Hepatic stellate cell (primary cell): ENCODE results near the gene BRD4.

ENCODE experiments used
- DNase-seq: peaks from one replicate; pipeline ENCODE4 v3.0.0; 2011; ENCODE audit warnings: low spot score

The BRD4 gene

DNA sequence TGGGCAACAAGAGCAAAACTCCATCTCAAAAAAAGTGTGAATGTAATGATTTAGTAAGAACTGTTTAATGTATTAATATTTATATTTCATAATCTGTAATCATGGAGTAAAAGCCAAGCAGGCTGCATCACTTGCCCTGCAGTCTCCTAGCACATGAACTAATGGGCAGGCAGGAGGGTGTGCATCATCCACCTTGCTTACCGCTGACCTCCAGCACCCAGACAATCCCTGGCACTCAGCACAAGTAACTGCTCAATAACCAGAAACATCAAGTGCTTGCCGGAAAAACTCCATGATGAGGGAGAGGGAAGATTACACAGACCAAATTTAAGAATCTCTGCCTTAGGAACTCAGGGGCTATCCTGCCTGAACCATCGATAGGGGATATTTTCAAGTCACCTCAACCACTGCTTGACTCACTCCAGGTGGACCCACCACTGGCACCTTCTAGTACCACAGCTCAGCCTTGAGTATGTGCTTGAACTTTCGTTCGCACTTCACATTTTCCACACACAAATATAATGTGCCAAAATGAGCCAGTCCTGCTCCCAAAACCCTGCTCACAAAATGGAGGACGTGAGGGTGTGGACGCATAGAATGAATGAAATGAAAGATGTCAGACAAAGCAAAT lies 18.6 kb downstream of the BRD4 start:
- no peak for DNase-seq

DNA sequence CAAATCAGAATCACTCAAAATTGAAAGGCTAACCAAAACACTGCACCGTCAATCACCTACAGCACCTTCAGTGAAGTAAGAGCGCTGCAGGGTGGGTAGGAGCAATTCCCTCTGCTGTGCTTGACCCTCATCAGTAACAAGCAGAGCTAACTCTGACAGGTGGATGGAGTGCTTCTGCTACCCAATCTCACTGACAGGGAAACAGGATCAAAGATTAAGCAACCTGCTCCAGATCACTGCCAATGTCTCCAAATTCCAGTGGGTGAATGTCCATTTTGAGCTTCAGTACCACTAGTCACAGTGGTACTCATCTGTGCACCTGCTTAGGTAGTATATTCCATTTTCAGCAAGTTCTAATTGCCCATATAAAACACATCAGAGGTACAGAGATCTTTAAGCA lies 25.2 kb downstream of the BRD4 start:
- DNase-seq = no peak

DNA sequence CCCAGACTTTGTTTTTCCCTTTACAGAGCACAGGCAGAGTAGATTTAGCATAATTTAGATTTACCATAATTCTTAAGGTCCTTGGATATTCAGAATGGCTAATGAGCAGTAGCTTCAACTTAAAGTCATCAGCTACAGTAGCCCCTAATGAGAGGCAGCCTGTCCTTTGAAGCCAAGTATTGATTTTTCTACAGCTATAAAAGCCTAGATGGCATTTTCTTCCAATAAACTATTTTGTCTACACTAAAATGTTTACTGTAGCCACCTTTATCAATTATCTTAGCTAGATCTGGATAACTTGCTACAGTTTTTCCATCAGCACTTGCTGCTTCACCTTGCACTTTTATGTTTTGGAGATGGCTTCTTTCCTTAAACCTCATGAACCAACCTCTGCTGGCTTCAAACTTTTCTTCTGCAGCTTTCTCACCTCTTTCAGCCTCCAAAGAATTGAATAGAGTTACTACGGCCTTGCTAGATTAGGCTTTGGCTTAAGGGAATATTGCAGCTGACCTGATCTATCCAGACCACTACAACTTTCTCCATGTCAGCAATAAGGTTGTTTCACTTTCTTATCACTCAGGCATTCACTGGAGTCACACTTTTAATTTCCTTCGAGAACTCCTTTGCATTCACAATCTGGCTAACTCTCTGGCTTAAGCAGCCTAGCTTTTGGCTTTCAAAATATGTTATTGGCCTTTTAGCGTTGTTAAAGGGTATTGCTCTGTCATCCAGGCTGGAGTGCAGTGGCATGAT lies 26.6 kb downstream of the BRD4 start:
- no peak for DNase-seq

DNA sequence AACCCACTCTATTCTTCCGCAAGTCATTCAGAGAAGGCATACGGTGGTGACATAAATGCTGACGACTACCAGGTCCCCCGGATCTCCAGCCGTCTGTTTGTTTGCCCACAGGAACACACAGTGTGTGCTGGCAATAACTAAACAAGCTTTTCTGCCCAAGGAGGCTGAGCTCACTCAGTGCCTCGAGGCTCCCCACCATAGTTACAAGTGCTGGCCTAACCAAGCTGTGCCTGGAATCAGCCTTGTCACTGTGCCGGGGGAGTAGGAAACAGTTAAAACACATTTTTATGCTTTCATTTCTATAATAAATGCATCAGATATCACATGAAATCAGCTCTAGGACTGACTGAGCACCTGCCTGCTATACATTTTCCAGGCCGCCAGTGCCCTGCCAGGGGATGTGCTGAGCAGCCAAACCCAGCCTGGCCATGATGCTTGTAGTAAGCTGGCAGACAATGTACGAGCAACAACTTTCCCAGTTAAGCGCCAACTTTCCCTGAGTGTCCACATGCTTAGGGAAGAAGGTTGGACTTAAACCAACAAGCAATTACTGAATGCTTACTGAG lies 28.1 kb downstream of the BRD4 start:
- no peak for DNase-seq

DNA sequence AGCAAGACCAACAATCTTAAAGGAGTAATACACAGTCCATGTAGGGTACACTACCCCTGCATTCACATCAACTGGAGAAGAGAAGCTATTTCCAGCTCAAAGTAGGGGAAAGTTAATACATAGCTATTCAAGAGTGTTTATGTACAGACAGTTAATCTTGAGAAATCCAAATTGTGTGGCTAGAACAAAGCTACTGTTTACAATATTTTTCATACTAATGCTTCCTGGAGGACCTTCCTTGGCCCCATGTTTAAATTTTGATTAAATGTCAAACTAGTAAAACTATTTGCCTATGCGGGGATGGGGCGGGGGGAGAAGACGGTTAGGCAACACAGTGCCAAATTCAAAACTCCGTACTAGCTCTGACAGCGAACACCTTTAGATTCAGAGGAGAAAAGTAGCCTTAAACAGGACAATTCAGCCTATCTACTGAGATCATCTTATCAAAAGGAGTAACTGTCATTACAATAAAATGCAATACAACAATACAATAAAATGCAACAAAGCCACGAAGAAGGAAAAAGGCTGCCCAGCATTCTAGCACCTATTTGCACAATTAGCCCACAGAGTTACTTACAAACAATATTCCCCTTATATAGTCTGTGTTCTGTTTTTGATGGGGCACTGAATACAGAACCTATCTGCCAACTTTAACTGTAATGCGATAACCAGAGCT lies 29.1 kb downstream of the BRD4 start:
- no peak for DNase-seq

- DNase-seq = no peak
These were observed 31.7 kb downstream of the BRD4 start for GRCh38 chr19:15300533-15301197.

DNA sequence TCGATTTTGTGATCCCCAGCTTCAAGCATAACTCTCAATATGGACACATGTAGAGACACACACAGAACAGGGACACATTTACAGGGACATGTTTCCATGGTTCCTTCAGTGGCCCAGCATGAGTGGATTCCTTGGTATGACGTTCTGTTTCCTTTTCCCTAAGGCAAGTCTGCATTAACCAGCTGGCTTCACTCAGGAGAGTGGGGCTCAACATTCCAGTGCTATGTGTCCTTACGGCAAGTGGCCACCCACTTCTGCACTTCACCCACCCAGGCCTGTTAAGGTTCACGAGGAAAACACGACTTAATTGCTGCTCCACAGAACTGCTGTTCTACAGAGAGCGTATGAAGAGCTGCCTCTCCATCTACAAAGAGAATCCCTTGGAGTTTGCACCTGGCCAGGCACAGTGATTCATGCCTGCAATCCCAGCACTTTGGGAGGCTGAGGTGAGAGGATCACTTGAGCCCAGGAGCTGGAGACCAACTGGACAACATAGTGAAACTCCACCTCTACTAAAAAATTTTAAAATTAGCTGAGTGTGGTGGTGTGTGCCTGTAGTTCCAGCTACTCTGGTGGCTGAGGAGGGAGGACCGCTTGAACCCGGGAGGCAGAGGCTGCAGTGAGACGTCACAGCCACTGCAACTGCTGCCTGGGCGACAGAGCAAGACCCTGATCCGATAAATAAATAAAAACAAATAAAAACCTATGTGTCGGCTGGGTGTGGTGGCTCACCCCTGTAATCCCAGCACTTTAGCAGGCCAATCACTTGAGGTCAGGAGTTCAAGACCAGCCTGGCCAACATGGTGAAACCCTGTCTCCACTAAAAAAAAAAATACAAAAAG lies 32.5 kb downstream of the BRD4 start:
- DNase-seq = peak; percentile 89

DNA sequence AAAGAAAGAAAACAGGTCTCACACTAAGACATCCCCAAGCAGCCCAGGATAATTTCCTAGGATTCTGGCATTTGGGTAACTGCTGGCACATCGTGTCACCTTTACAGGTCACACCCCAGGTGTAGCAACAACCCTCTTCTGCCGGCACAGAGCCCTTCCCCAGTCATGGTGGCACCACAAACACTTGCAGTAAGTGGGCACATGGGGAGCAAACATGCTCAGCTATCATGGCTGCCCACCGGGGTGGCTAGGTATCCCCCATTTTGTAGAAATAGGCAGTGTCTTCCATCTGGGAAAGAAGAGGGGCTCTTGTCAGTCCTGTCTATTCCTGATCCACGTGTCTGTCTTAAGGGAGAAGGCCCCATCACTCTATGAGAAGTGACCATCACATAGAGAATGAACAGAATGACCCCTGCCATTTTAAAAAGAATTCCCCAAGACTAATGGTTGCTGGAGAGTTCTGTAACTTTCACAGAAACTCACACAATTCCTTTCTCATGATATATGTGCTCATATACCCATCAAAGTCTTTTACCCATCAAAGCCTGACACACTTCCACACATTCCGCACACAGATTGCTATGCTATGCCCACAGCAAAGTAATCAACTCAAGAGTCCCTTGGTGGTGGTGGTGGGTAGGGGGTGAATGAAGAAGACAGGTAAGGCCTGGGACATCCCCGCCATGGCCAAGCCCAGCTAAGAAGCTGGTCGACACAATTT lies 33.3 kb downstream of the BRD4 start:
- DNase-seq = no peak

GRCh38 chr19:15297416-15298224 lies 34.7 kb downstream of the BRD4 start:
- DNase-seq = no peak

GRCh38 chr19:15296841-15297415 lies 35.4 kb downstream of the BRD4 start:
- DNase-seq = no peak

GRCh38 chr19:15296353-15296752 lies 36.0 kb downstream of the BRD4 start:
- no peak for DNase-seq

DNA sequence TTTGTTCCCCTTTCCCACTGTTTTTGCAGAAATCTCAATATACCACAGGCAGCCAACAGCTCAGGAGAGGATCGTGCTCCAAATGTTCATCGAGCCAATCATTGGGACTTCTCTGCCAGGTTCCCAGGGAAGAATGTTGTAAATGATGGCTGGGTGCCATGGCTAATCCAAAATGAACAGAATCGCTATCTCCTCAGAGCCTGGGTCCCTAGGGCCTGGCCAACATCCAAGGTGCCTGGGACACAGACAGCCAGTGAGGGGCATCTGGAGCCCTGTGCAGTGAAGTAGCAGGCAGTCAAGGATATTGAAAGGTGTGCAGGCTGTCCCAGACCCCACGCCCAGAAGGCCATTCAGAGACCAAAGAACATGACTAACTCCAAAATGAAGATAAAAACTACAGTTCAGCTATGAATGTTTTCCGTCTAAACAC lies 37.8 kb downstream of the BRD4 start:
- no peak for DNase-seq

- DNase-seq = no peak
These were observed 38.4 kb downstream of the BRD4 start for GRCh38 chr19:15293781-15294491.

- DNase-seq = no peak
These were observed 39.3 kb downstream of the BRD4 start for GRCh38 chr19:15292847-15293582.

- DNase-seq = no peak
These were observed 40.2 kb downstream of the BRD4 start for GRCh38 chr19:15292140-15292539.

- DNase-seq = no peak
These were observed 40.8 kb downstream of the BRD4 start for GRCh38 chr19:15291548-15292021.

DNA sequence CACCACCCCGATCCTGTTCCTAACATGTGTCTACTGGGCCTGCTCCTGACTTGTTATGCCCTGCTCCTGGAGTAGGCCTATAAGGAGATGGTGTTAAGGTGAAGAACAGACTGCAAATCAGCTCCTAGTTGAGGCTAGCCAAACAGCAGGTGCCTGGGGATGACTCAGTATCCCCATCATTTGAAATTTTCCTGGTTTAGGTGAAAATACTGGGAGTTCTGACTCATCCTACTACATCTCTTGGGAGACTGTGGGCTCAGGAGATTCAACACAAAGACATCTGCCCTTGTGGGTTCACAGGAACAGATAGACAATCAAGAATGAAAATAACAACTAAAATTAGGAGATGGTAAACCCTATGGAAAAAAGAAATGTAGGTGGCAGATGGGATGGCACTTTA lies 41.2 kb downstream of the BRD4 start:
- no peak for DNase-seq

- no peak for DNase-seq
These were observed 42.2 kb downstream of the BRD4 start for GRCh38 chr19:15290166-15290565.
